ENCODE data around the gene MAGEA8.
A peak's percentile ranks its signal among the peaks of the same experiment; 100 is the strongest.
"Not testable (repeated sequence)": the region's sequence is repeated elsewhere in the genome, so short reads cannot be mapped to it uniquely, and the experiment has no call there.

Gene MAGEA8

DNA sequence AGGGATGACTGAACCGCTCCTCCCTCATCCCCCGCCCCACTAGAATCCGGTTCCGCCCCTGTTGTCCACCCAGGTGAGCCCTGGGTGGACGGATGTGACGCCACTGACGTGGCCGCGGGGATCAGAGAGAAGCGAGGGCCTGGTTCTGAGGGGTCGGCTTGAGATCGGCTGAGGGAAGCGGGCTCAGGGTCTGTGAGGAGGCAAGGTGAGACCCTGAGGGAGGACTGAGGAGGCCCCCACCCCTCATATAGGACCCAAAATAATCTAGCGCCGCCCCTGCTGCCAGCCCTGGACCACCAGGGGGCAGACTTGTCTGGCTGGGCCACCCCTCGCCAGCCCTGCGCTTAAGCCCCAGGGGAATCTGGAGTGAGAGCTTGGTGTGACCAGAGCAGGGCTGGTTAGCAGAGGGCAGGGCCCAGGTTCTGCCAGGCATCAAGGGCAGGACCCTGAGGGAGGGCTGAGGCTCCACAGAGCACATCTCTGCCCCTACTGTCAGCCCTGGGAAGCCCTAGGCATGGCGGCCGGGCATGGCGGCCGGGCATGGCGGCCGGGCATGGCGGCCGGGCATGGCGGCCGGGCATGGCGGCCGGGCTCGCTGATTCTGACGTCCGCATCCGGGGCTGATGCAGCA, at the start of gene MAGEA8:
Gene MAGEA8, plus strand, starts transcription at position 103 of the 631 bp plus-strand sequence. CDS start 3,090 bp downstream, outside the sequence.
- no peak for DNase-seq

GRCh38 chrX:149831473-149831872, 49.5 kb upstream of the MAGEA8 start:
- DNase-seq: no peak

DNA sequence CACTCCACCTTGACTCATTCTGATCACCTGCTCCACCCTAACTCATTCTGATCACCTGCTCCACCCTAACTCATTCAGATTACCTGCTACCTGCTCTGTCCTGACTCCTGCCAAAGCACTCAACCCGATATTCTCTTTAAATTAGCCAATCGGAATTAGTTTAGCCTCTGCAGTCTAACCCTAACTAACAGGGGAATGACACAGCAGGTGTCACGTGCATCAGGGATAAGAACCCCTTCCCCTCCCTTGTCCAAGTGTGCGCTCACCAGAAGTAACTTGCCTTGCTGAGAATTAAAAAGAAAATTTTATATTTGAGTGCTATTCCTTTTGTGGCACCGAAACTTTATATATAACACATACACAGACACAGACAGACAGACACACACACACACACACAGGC, 44.3 kb upstream of the MAGEA8 start:
- not testable (repeated sequence) for DNase-seq

- no peak for DNase-seq
These were observed 43.8 kb upstream of the MAGEA8 start for GRCh38 chrX:149837167-149837566.

- no peak for DNase-seq
These were observed 43.3 kb upstream of the MAGEA8 start for GRCh38 chrX:149837639-149838038.

- no peak for DNase-seq
These were observed 39.1 kb upstream of the MAGEA8 start for GRCh38 chrX:149841929-149842328.

DNA sequence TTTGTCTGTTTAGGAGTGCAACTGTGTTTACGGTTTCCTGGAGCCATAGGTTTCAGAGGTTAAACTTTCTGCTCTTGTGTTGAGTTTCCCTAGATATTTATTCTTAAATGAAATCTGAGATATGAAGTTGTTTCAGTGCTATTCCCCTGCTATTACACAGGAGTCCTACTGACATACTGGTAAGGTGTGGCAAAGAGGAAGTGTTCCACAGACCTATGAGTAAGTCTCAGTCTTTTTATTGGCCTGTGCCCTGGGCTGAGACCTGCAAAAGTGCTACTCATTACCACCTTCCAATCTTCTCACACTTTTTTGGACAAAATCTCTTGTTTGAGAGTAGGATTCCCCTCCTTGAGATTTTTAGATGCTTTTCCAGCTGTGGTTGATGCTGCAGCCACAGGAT, 35.6 kb upstream of the MAGEA8 start:
- no peak for DNase-seq

GRCh38 chrX:149846789-149847188, 34.2 kb upstream of the MAGEA8 start:
- no peak for DNase-seq

- no peak for DNase-seq
These were observed 32.1 kb upstream of the MAGEA8 start for GRCh38 chrX:149848855-149849254.

DNA sequence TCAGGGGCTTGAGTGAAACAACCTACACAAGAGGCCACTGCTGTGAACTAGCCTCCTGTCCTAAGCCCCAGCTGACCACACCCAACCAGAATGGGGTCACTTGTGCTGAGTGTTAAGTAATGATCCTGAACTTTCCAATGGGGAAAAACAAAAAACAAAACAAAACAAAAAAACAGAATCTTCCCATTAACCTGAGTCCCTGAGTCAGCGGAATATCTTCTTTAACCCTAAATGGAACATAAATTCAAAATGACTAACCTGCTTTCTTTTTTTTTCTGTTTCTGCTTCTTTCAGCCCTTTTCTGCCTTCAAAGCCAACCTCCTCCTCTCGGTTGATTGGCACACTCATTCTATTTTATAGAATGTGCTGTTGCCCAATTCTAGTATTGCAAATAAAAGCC, 31.2 kb upstream of the MAGEA8 start:
- no peak for DNase-seq

GRCh38 chrX:149851864-149852263, 29.1 kb upstream of the MAGEA8 start:
- DNase-seq: no peak

GRCh38 chrX:149853925-149854324, 27.1 kb upstream of the MAGEA8 start:
- DNase-seq: no peak

- DNase-seq: no peak
These were observed 22.4 kb upstream of the MAGEA8 start for GRCh38 chrX:149858592-149858991.

GRCh38 chrX:149860445-149860844, 20.5 kb upstream of the MAGEA8 start:
- DNase-seq: no peak

DNA sequence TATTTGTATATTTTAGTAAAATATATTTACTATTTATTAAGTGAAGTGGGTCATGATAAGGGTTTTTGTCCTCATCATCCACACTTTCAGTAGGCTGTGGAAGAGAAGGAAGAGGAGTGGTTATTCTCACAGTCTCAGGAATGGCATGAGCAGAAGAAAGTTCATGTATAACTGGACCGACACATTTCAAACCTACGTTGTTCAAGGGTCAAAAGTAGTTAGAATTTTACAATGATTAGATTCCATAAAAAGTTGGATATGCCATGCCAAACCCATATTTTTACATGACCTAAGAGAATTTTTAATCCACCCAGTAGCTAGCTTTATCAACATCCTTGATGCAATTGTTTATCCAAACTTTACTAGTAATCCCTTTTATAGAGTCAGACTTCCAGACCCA, 15.6 kb upstream of the MAGEA8 start:
- DNase-seq: no peak

- no peak for DNase-seq
These were observed 13.5 kb upstream of the MAGEA8 start for GRCh38 chrX:149867488-149867887.

DNA sequence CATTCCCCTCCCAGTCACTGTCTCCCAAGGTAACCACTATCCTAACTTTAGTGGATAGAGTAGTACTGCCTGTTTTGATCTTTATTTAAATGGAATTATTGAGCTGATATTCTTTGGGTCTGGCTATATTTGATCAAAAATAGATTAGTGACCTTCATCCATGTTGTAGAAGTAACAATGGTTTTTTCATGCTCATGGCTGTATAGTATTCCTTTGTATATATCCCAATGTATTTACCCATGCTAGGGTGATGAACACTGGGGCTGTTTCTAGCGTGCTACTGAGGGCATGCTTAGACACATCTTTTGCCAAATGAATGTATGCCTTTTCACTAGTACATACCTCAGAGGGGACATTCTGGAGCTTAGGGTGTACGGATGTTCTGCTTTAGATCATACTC, 10.1 kb upstream of the MAGEA8 start:
- no peak for DNase-seq

GRCh38 chrX:149871433-149871832, 9.6 kb upstream of the MAGEA8 start:
- no peak for DNase-seq

GRCh38 chrX:149871940-149872339, 9.0 kb upstream of the MAGEA8 start:
- peak in 1 of 2 experiments; percentile 45 for DNase-seq

DNA sequence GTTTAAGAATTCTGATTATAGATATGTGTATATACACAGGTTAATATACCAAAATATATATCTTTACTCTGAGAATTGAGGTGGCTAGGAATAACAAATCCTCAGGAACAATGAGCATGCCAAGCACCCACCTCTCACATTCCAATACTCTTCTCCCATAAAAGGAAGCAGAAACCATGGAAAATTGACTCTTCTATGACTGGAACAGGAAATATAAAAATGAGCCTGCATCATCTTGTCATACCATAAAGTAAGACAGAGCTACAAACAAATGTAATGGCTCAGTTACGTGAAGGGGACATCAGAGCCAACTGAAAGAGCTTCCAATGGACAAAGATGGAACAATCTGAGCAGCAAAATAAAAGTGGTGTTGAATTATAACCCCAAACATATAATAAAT, 3.8 kb upstream of the MAGEA8 start:
- no peak for DNase-seq

DNA sequence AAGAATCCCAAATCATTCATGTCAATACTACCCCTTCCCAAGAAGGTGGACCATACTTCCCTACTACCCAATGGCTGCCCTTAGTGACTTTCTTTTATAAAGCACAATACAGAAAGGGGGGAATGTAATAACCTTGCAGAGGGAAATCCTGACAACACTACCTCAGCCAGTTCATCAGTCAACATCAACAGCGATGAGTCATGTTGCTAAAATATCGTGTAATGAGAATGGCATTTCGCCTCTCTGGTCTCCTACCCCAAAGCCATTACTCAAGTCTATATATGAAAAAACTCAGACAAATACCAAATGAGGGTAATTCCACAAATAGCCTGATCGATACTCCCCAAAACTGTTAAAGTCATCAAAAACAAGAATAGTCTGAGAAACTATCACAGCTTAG, 3.3 kb upstream of the MAGEA8 start:
- no peak for DNase-seq

- DNase-seq: not testable (repeated sequence)
These were observed 9.8 kb downstream of the MAGEA8 start for GRCh38 chrX:149890828-149891227.

GRCh38 chrX:149898554-149898953, 17.6 kb downstream of the MAGEA8 start:
- DNase-seq: no peak

DNA sequence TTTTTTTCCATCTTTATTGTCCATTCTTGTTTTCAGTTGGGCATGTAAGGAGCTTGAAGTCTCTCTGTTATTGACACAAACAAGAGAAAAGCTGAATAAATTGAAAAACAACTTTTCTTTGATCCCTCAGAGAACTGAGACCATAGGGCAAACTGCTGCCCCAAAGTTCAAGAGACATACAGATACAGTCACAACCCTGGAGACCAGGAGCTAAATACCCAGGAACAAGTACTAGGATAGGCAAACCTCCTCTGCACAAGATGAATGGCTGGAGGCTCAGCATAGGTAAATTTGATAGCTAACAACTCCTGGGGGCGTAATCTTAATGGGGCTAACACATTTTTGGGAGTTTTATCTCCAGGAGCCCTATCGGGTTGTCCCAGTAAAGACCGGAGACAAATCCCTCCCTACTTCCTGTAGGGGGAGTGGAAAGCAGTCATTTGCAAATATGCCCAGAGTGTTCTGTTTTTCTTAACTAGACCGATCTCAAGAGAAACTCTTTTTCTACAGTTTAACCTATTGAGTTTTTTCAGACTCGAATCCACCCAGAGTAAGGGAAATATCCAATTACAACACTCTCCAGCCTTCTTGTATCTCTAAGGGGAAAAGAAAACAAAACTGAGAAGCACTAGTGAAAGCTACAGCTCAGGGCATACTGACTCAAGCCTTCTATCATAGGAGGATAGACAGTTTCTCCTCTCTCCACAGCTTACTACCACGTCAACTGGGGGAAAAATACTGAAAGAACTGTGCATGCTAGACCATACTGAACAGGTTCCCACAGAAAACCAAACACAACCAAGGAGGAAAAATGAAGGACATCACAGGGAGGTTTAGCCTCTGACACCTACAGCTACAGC, 23.1 kb downstream of the MAGEA8 start:
- no peak for DNase-seq
